IMR-90 (cell line): ENCODE data around the gene DBT.

Experiments used
- BHLHE40 ChIP-seq: fragments of 150-350 bp; IDR thresholded peaks from 2 replicates; pipeline ENCODE4 v1.6.1; 2016; ENCODE audit warnings: mild to moderate bottlenecking, low read depth, low read length
- CEBPB ChIP-seq: IDR thresholded peaks from 2 replicates; pipeline ENCODE4 v1.6.1; 2012; ENCODE audit warnings: low read depth, low read length, improper control_type of control experiment
- CTCF ChIP-seq: conservative IDR thresholded peaks from 2 replicates; pipeline ENCODE4 v1.5.1; 2012; ENCODE audit warnings: mild to moderate bottlenecking, low read depth, low read length, improper control_type of control experiment
- ELK1 ChIP-seq: fragments of 150-350 bp; IDR thresholded peaks from 2 replicates; pipeline ENCODE4 v1.6.1; 2016; ENCODE audit warnings: low read depth, mild to moderate bottlenecking, low read length, moderate library complexity, borderline replicate concordance
- MAZ ChIP-seq: IDR thresholded peaks from 2 replicates; pipeline ENCODE4 v1.6.1; 2012; ENCODE audit warnings: low read depth, mild to moderate bottlenecking, low read length, improper control_type of control experiment, moderate library complexity, borderline replicate concordance
- MXI1 ChIP-seq: IDR thresholded peaks from 2 replicates; pipeline ENCODE4 v1.6.1; 2012; ENCODE audit warnings: low read depth, mild to moderate bottlenecking, low read length, moderate library complexity, borderline replicate concordance
- POLR2A ChIP-seq: IDR thresholded peaks from 2 replicates; pipeline ENCODE4 v1.6.1; 2012; ENCODE audit warnings: mild to moderate bottlenecking, low read depth, low read length
- RCOR1 ChIP-seq: IDR thresholded peaks from 2 replicates; pipeline ENCODE4 v1.6.1; 2012; ENCODE audit warnings: mild to moderate bottlenecking, low read length, improper control_type of control experiment; ENCODE audit not compliant: insufficient replicate concordance
- RFX5 ChIP-seq: IDR thresholded peaks from 2 replicates; pipeline ENCODE4 v1.8.0; 2012; ENCODE audit warnings: low read depth, mild to moderate bottlenecking, low read length, moderate library complexity
- SMC3 ChIP-seq: fragments of 150-350 bp; IDR thresholded peaks from 2 replicates; pipeline ENCODE4 v1.6.1; 2016; ENCODE audit warnings: low read depth, mild to moderate bottlenecking, antibody characterized with exemption, low read length, moderate library complexity

- TF ChIP-seq RCOR1 (no peak), CTCF (no peak), RFX5 (no peak), MAZ (no peak), MXI1 (no peak), POLR2A (no peak), ELK1 (no peak), SMC3 (no peak), CEBPB (no peak), BHLHE40 (no peak)
These were observed 84.9 kb downstream of the DBT start for GRCh38 chr1:100164702-100165101.
